Vagina (tissue), 2 donors: ENCODE results near the gene MYLK4. TPM values are rescaled to one million over a fixed set of nuclear protein-coding genes. Genes with fewer than 3 reads are reported as not detected.

Source experiments
- DNase-seq, 2 donors: peaks; one replicate each; pipeline ENCODE4 v3.0.0-alpha.2; 2017; ENCODE audit errors: extremely low spot score in 2 of 2
- H3K27ac ChIP-seq: fragments of 200-600 bp; sonication (generic); one replicate; pipeline ENCODE4 v1.5.1; 2019
- H3K27me3 ChIP-seq: fragments of 200-600 bp; sonication (generic); one replicate; pipeline ENCODE4 v1.5.1; 2019
- H3K36me3 ChIP-seq, 2 donors: fragments of 200-600 bp; sonication (generic); one replicate each; pipeline ENCODE4 v1.5.1; 2017 to 2019
- H3K4me1 ChIP-seq: fragments of 200-600 bp; sonication (generic); one replicate; pipeline ENCODE4 v1.5.1; 2019
- H3K4me3 ChIP-seq, 2 donors: fragments of 200-600 bp; sonication (generic); 1 replicate in 1 of 2; 2 replicates in 1 of 2; pipeline ENCODE4 v1.5.1; 2016 to 2019
- H3K9me3 ChIP-seq: fragments of 200-600 bp; sonication (generic); one replicate; pipeline ENCODE4 v1.5.1; 2019
- POLR2A ChIP-seq, 2 donors: fragments of 450-650 bp; IDR thresholded peaks; one replicate each; pipeline ENCODE4 v1.6.1; 2017; ENCODE audit warnings: antibody characterized with exemption in 2 of 2, mild to moderate bottlenecking in 2 of 2, moderate library complexity in 2 of 2
- POLR2AphosphoS5 ChIP-seq, 2 donors: sonication (generic); formaldehyde crosslinking; IDR thresholded peaks; one replicate each; pipeline ENCODE4 v1.9.0; 2017; ENCODE audit warnings: antibody characterized with exemption in 2 of 2, mild to moderate bottlenecking in 2 of 2, low read depth in 1 of 2; ENCODE audit not compliant: insufficient read depth in 1 of 2
- intact Hi-C: fragments of 100-400 bp; cut with DNase I; formaldehyde crosslinking; loops from one replicate; pipeline ENCODE4 v1.15.1; 2023
- total RNA-seq: library from RNA; depleted of rRNA; stranded (reverse); fragments of >200 nt; gene quantifications from one replicate; pipeline ENCODE4 v1.2.3, GENCODE V29; 2016
- TF ChIP-seq, protein P1 (sequence below), 3 experiments: fragments of 450-650 bp in 2 of 3; fragments of 200-600 bp in 1 of 3; sonication (generic) in 1 of 3; IDR thresholded peaks; one replicate each; pipeline ENCODE4 v1.5.1; 2017 to 2019; ENCODE audit warnings: antibody characterized with exemption in 3 of 3, mild to moderate bottlenecking in 2 of 3, moderate library complexity in 2 of 3

Gene MYLK4
- total RNA-seq, 1 donor from 2014 or later = 0.74 TPM

DNA sequence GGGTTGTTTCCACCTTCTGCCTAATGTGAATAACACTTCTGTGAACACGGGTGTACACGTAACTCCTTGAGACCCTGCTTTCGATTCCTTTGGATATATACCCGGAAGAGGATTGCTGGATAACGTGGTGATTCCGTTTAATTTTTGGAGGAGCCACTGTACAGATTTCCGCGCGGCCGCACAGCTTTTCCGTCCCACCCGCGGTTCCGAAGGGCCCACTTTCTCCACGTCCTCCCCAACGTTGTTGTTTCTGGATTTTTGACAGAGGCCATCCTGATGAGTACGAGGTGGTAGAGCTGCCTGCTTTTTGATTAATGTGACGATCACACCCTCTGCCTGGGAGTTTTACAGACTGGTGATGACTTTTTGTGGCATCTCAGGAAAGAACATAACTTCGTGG, 114.0 kb downstream of the MYLK4 start:
- TF ChIP-seq, protein P1, sequence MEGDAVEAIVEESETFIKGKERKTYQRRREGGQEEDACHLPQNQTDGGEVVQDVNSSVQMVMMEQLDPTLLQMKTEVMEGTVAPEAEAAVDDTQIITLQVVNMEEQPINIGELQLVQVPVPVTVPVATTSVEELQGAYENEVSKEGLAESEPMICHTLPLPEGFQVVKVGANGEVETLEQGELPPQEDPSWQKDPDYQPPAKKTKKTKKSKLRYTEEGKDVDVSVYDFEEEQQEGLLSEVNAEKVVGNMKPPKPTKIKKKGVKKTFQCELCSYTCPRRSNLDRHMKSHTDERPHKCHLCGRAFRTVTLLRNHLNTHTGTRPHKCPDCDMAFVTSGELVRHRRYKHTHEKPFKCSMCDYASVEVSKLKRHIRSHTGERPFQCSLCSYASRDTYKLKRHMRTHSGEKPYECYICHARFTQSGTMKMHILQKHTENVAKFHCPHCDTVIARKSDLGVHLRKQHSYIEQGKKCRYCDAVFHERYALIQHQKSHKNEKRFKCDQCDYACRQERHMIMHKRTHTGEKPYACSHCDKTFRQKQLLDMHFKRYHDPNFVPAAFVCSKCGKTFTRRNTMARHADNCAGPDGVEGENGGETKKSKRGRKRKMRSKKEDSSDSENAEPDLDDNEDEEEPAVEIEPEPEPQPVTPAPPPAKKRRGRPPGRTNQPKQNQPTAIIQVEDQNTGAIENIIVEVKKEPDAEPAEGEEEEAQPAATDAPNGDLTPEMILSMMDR (IDR thresholded peaks at IDR 0.05) = no peak
- TF ChIP-seq POLR2AphosphoS5 (IDR thresholded peaks at IDR 0.05; ENCODE audit: insufficient read depth in 1 of 2, low read depth in 1 of 2) (no peak), POLR2A (IDR thresholded peaks at IDR 0.05) (no peak)
- intact Hi-C loops = loop anchor here (5.0 kb wide), 1 partner anchor 1039 kb away; no protein-coding TSS in a partner anchor
- Histone ChIP-seq H3K4me3 (no peak overlapping the region), H3K27ac (no peak overlapping the region), H3K9me3 (no peaks in the 10 kb centered on the region), H3K4me1 (peaks cover 5% of the 10 kb centered on the region), H3K36me3 (no peaks in the 10 kb centered on the region), H3K27me3 (no peaks in the 10 kb centered on the region)
- peak in 1 of 2 donors; percentile 20 for DNase-seq

- Histone ChIP-seq H3K36me3 (no peaks in the 10 kb centered on the region), H3K27ac (no peak overlapping the region), H3K27me3 (no peaks in the 10 kb centered on the region), H3K4me3 (no peak overlapping the region), H3K4me1 (peaks cover 10% of the 10 kb centered on the region), H3K9me3 (no peaks in the 10 kb centered on the region)
- no peak for TF ChIP-seq POLR2A (IDR thresholded peaks at IDR 0.05)
- TF ChIP-seq, protein P1 (IDR thresholded peaks at IDR 0.05) = no peak
- TF ChIP-seq POLR2AphosphoS5 (IDR thresholded peaks at IDR 0.05; ENCODE audit: insufficient read depth in 1 of 2, low read depth in 1 of 2) = no peak
- intact Hi-C loops = loop anchor here (5.0 kb wide), 1 partner anchor 1039 kb away; no protein-coding TSS in a partner anchor
- DNase-seq = peak in 1 of 2 donors; percentile 77
These were observed 114.8 kb downstream of the MYLK4 start for GRCh38 chr6:2635911-2636310.

DNA sequence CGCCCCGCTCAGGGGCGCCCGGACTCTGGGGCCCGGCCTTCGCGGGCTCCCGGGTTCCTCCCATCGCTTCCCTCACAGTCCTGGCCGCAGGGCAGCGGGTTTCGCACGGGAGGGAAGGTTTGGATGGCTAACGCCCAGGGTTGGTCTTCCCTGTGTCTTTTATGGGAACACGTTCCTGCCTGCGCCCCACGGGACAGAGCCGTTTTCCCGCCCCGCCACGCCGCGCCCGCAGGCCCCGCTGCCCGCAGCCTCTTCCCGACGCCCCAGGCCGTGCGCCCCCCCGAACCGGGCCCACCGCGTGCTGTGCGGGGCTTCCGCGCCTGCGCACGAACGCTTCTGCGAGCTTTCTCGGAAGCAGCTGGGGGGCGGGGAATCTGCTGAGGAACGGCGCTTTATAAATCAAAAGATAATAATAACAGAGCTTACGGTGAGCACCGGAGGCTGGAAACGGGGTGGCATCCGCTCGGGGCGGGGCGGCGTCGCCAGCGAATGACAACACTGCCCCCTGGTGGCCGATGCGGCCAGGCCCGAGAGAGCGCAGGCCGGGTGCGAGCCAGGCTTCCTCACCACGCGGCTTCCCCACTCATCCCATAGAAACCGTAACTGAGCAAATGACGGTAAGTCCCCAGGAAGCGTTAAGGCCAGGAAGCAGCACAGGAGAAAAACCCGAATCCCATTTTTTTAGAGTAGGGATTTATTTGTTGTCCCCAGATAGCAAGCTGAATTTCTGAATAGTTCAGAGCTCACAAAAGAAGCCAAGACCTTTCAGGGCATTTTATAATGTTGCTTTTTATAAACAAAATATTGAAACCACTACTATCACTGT, 116.4 kb downstream of the MYLK4 start:
- no peaks in the 10 kb centered on the region for H3K27me3 ChIP-seq
- TF ChIP-seq, protein P1 (IDR thresholded peaks at IDR 0.05) = peak; percentile 88 to 99 (median 96)
- TF ChIP-seq POLR2AphosphoS5 (IDR thresholded peaks at IDR 0.05; ENCODE audit: insufficient read depth in 1 of 2, low read depth in 1 of 2) (peak; percentile 36 to 53), POLR2A (IDR thresholded peaks at IDR 0.05) (no peak)
- H3K4me3 ChIP-seq = peak overlapping the region; percentile 45 to 51
- H3K27ac ChIP-seq = peak overlapping the region; percentile 40
- intact Hi-C loops = no loop called here
- H3K36me3 ChIP-seq = no peaks in the 10 kb centered on the region
- peak in 1 of 2 donors; percentile 85 for DNase-seq
- H3K4me1 ChIP-seq = peaks cover 12% of the 10 kb centered on the region
- no peaks in the 10 kb centered on the region for H3K9me3 ChIP-seq

DNA sequence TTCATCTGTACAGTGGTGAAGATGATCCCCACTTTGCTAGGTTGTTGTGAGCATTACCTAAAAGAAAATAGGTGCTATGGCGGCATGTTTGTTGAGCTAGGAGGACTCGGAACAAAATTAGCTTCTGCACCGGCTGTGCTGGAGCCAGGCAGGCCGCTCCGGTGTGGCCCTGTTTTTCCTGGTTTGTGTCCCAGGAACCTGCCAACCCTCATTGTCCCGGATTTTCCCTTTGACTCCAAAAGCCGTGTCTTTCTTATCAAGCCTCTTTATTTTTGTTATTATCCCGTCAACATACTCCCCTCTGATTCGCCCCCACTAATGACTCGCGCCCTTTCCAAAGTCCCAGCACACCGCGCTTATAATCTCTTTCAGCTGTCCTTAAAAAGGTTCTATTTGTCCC, 117.0 kb downstream of the MYLK4 start:
- TF ChIP-seq, protein P1 (IDR thresholded peaks at IDR 0.05) = no peak
- no peak for TF ChIP-seq POLR2A (IDR thresholded peaks at IDR 0.05)
- TF ChIP-seq POLR2AphosphoS5 (IDR thresholded peaks at IDR 0.05; ENCODE audit: insufficient read depth in 1 of 2, low read depth in 1 of 2) = no peak
- intact Hi-C loops = no loop called here

More for the DNA sequence above, 117.0 kb downstream of the MYLK4 start:
- DNase-seq = peak in 1 of 2 donors; percentile 77
- Histone ChIP-seq H3K9me3 (no peaks in the 10 kb centered on the region), H3K27ac (peak overlapping the region; percentile 40), H3K27me3 (no peaks in the 10 kb centered on the region), H3K4me1 (peaks cover 12% of the 10 kb centered on the region), H3K36me3 (no peaks in the 10 kb centered on the region), H3K4me3 (peak overlapping the region; percentile 45 to 51)
